HG03139 (cell line): ENCODE measurements around the gene PI16.

Source experiments
- ATAC-seq: cut with Tn5 transposase; IDR thresholded peaks from one replicate; pipeline ENCODE4 v1.9.1; 2021; ENCODE audit not compliant: unreplicated experiment

Gene PI16, protein sequence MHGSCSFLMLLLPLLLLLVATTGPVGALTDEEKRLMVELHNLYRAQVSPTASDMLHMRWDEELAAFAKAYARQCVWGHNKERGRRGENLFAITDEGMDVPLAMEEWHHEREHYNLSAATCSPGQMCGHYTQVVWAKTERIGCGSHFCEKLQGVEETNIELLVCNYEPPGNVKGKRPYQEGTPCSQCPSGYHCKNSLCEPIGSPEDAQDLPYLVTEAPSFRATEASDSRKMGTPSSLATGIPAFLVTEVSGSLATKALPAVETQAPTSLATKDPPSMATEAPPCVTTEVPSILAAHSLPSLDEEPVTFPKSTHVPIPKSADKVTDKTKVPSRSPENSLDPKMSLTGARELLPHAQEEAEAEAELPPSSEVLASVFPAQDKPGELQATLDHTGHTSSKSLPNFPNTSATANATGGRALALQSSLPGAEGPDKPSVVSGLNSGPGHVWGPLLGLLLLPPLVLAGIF

DNA sequence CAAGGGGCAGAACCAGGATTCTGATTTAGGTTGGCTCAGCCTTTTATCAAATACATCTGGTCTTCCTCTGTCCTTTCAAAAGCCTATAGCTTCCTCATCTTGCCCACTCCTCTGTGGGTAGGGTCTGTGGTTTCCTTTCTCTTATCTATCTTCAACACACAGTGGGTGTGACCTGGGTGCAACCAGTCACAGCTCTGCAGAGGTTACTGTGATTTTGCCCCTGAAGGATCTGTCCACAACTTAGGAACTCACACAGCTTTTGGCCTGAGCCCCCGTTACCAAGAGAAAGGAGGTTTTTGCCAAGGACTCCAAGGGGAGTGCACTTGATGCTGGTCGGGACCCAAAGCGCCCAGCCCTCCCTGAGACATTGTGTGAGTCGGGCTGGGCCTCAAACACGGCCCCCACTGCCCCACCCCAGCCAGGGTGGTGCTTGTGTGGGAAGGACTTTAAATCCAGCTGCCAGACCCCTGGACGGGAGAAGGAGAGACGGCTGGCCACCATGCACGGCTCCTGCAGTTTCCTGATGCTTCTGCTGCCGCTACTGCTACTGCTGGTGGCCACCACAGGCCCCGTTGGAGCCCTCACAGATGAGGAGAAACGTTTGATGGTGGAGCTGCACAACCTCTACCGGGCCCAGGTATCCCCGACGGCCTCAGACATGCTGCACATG lies at the start of gene PI16:
Gene PI16, plus strand, starts transcription at position 477 of the 670 bp plus-strand sequence. Its CDS starts 23 bp downstream, at position 500.
- ATAC-seq: no peak

DNA sequence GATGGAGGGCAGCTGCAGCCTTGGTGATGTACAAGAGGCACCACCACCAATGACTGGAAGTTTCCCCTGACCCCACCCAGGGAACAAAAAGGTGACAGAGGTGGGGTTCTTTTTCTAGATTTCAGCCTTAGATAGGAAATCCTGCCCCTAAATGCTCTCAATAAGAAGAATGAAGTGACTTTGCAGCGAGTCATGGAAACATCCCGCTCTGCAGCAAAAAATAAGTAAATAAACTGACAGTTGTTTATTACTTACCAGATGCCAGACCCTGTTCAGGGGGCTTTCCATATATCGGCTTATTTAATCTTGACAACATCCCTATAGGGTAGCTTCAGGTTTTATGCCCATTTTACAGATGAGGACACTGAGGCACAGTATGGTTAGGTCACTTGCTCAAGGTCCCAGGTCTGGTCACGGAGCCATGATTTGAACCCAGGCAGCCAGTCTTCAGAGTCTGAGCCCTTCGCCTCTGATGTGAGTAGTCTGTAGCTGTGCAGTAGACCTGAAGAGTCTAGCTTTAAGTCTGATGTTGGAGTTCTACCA lies 49.6 kb upstream of the PI16 start:
- ATAC-seq: no peak

DNA sequence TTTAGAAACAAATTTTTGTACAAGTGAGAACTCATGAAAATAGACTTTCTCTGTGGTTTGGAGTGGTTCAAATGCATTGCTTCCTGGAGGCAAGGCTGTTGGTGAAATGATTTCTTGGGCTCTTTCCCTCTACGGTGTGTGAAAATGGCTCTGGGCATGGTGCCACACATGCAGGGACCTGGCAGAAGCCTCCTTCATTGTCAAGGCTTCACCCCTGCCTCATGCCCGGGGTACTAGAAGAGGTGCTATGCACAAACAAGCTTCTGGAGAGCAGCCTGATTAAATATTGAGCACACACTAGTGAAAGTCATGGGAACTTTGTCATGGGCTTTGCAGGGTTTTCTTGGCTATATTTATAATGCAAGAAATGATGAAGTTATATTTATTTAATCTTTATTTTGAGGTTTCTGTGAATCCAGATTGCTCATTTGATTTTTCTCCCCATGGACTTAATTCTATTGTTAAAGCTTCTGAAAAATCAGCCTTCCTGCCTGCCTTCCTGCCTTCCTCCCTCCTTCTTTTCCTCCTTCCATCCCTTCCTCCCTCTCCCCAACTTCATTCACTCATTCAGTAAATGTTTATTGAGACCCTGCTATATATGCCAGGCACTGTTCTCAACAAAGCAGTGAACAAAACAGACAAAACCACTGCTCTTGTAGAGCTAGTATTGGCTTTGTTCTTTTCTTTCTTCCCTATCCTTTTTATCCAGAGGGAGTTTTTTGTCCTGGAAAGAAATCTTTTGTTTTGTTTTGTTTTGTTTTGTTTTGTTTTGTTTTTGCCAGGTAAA lies 47.8 kb upstream of the PI16 start:
- ATAC-seq: no peak

DNA sequence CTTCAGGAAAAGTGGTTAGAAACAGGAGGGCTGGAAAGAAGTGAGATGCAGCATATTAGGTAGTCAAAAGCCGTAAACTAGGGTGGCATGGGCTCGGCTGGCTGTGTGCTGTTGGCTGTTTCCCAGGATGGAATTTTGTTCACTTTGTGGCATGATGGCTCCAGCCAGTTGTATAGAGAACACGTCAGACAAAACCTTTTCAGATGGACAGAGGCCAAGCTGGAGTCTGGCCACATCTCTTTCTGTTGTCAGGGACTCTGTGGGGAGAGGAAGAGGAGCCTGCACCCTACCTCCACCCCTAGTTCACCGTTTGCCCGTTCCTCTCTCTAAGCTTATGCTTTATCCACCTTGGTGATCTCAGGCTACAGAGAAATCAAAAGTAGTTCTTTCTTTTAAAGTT lies 46.8 kb upstream of the PI16 start:
- no peak for ATAC-seq

DNA sequence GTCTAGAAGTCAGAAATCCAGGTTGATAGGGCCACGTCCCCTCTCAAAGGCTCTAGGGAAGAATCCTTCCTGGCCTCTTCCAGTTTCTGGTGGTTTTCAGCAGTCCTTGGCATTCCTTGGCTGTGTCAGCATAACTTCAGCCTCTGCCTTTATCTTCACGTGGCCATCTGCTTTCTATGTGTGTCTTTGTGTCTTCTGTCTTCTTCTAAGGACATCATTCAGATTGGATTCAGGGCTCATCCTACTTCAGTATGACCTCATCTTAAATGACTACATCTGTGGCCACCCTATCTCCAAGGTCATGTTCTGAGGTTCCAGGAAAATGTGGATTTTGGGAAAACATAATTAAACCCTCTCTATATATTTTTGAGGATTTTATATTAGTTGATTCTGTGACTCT lies 45.8 kb upstream of the PI16 start:
- no peak for ATAC-seq

DNA sequence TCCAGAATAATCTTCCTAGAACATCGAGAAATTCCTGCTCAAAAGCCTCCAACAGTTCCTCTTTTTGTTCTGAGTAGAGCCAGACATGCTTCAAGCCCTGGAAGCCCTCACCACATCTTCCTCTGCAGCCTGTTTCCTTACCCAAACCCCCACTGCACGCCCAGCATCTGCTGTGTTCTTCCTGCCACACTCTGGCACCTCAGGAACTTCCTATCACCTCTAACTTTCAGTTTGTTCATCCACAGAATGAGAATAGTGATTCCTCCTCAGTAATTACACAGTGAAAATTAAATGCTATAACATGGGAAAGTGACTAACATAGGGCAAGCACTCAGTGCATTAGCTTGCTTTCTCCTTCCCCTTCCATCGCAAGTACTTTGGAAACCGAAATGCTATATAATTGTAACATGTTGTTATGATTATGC lies 42.5 kb upstream of the PI16 start:
- peak; percentile 14 for ATAC-seq

DNA sequence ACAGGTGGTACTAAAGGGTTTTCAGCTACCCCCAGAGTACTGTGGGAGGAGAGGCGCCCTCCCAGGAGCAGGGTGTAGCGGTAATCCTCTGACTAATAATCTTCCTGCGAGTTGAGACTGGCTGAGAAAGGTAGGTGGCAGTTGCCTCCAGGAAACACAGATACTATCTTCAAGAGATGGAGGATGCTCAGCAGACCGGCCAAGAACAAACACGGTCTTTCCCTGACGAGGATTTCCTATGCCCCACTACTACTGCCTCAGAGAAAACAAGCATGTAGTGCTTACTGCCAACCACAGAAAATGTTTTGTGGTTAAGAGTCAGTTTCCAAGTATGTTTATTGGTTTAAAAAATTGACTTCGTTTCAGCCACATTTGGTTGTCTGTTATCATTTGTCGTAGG lies 42.0 kb upstream of the PI16 start:
- ATAC-seq: peak; percentile 86

DNA sequence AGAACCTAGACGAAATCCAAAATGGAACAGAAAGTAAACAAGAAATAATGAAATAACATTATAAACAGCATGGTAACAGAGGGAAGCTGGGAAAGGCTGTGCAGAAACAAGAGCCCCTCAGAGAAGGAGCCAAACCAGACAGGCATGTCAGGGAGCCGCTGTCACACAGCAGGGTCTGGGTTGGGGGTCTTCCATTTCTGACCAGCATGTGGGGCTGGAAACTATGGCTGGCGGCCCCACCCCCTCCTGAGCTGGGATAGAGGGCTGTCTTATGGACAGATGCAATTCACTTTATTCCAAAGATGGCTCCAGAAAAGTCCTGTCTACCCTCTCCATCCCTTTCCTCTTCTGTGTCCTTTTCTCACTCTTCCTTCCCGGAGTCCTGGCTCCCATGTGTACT lies 41.5 kb upstream of the PI16 start:
- ATAC-seq: no peak

DNA sequence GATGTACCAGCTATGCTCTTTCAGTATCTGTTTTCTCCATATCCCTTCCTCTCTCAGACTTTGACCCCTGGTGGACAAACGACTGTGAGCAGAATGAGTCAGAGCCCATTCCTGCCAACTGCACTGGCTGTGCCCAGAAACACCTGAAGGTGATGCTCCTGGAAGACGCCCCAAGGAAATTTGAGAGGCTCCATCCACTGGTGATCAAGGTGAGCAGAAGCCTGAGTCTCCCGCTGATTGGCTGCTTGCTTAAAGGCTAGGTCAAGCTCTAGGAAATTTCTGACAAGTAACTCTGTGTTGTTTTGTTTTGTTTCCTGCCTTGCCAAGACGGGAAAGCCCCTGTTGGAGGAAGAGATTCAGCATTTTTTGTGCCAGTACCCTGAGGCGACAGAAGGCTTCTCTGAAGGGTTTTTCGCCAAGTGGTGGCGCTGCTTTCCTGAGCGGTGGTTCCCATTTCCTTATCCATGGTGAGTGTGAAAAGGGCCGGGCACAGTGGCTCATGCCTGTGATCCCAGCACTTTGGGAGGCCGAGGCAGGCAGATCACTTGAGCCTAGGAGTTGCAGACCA lies 40.2 kb upstream of the PI16 start:
- ATAC-seq: no peak

DNA sequence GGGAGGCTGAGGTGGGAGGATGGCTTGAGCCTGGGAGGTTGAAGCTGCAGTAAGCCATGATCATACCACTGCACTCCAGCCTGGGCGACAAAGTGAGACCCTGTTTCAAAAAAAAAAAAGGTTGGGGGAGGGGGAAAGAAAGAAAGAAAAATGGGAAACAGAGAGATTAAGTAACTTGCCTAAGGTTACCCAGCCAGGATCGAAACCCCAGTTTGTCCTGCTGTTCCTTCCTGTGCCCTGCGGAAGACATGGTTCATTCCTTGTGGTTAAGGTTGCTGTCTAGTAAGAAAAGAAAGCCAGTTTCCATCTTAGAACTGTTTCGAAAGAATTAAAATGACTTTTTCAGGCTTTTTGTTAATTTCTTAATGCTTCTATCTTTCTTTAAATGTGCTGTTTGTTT lies 38.9 kb upstream of the PI16 start:
- ATAC-seq: no peak

DNA sequence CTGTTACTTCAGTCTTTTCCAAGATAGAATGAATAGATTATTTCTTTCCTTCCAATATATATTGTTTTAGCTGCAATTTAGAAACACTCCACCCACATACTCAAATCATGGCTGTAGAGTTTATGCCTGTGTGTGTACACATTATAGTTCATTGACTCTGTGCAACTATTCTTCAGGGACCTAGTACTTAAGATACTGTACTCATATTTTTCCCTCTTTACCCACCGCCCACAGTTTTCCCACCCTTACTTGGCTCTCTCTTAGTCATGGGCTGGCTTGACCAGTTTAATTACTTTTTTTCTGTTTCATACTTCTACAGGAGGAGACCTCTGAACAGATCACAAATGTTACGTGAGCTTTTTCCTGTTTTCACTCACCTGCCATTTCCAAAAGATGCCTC lies 38.4 kb upstream of the PI16 start:
- ATAC-seq: no peak

DNA sequence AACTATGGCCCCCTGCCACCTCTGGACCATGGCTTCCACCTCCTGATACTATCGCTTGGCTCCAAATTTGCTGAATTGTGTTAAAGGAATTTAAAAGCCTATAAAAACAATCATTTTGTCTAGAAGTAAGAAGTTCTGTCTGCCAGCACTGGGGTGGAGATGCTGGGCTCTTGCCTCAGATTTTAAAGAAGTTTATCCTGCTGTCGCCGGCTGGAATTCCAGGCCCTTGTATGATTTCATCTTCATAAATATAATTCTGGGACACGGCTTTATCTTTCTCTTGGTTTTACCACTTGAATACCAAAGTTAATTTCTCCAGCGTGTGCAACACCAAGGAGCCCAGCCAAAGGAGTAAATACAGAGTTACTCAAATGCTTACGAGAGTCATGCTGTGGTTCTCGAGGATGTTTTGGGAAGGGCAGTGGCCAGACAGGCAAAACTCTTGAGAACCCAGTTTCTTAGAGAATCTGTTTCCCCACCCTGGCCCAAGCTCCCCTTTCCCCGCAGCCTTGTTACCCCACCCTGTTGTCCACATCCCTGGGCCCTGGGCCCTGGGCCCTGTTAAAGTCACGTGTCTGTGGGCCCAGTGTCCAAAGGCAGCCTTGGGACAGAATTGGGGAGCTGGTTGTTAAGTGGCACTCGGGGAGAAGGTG lies 36.9 kb upstream of the PI16 start:
- ATAC-seq: no peak

DNA sequence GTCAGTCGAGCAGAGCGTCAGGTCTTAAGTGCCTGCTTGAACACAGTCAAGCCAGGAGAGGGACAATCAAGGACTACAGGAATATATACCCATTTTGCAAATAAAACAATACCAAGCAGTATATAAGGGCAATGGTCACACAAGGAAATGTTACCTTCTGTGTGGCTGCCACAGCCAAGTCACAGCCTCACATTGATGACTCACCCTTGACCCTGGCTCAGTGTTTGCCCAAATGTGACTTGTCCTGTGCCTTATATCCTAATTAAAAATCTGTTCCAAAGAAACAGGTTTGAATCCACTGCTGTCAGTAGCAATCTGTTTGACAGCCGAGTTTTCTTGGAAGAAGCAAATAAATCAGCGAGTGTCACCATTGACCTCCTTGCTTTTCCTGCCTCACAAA lies 34.5 kb upstream of the PI16 start:
- no peak for ATAC-seq

DNA sequence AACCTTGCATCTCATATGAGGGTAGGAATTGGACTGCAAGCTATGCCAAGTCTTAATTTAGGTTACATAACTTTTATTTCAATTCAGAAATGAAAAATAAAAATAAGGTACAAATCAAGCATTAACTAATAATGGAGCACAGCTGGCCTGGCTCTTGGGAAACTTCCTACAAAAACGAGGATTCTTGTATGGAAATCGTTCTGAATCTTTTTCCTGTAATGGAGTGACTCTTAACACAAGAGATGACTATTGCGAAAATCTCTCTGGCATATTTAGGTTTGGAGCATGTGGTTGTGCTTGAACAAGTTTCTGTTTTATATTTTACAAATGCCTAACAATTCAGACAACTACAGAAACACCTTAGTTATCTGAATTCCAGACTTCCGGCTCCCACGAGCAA lies 34.0 kb upstream of the PI16 start:
- ATAC-seq: no peak

DNA sequence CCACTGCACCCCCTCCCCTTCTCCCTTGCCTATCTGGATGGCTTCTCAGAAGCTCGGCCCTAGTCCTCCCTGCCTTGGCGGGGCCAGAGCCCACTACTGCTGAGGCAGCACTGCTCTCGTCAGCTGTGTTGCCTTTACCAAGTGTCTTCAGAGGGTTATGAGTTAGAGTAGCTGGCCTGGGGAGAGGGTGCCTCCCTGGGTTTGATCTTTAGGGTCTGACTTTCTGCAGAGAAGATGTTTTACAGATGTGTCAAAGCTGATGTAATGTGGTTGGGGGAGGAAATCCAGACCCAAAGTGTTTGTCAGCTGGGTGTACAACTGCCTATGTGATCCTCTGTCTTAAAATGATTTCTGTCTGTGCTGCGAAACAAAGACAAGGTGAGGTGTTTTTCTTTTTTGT lies 30.4 kb upstream of the PI16 start:
- ATAC-seq: no peak

DNA sequence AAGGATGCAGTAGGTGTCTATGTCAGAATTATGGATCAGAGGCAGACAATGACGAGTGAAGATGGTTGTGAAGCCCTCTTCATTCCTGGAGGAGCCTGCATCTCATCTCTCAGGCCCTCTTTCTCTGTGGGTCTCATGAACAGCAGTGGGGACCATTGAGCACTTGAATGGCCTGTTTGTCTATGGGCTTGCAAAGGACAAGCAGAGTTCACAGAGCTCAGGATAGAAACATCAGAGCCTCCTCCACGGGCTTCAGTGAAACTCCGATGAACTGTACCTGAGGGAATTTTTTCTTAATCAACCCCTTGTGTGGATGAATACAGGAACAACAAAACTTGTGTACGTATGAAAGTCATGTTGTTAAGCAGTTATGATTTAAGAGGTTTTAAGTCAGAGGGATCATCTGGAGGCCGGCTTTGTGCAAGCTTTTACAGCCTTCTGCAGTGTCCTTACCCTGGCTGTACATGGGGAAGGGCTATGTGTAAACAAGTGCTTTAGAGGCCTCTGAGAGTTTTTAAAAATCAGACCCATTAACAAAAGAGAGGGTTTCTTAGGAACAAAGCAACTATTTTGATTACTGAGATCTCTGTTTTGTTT lies 29.7 kb upstream of the PI16 start:
- ATAC-seq: no peak

DNA sequence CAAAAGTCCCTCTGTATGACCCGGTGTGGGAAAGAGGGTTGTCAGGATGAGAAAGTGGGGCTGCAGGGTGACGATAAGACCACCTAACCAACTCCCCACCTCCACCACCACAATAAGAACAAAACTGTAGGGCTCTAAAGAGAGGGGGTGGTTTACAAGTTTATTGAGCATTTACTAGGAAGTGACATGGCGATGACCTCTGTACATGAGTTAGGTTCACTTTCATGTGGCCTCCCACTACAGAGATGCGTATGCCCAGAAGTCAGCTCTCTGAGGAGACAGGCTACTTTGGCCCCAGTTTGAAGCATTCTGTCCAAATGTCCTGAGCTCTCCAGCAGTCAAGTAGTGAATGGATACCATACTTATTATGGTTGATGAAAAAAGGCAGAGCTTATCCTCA lies 28.7 kb upstream of the PI16 start:
- no peak for ATAC-seq

DNA sequence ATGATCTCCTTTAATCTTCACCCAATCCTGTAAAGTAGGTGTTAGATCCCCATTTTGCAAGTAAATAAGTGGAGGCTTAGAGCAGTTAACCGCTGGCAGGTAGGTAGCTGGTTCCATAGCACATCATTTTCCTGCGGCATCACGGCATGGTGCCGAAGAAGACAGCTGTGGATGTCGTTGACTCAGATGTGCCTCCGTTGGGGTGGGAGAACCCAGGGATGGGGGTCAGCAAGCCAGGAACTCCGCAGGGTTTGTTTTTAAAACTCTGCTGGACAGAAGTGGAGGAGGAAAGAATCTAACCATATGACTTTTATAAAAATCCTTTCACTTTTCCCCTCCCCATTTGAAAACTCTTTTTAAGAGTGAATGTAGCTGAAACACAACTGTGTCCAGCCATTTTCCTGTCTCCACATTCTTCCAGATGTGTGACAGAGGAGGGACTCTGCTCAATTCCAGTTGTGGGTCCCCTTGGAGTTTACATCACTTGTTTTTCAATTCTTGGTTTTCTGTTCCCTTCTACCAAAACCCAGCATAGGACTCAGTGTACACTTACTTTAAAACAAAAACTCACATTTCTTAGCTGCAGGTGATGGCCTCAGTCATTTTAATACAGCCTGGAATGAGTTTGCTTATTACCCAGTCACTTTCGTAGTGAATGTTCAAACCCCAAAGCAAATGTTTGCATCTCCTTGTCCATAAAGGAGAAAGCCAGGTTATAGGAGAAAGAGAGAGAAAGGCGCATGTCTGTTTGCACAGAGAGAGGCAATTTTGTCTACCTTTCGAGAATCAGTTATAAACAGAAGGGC lies 27.6 kb upstream of the PI16 start:
- no peak for ATAC-seq
